Suprapubic skin (tissue), 4 donors: ENCODE data around the gene ACYP1. TPM values are rescaled to one million over a fixed set of nuclear protein-coding genes. Genes with fewer than 3 reads are reported as not detected.

Experiments
- DNase-seq, 2 donors: peaks; one replicate each; pipeline ENCODE4 v3.0.0-alpha.2; 2019; ENCODE audit warnings: low spot score in 2 of 2
- H3K27ac ChIP-seq: fragments of 200-600 bp; sonication (generic); one replicate; pipeline ENCODE4 v1.5.1; 2019
- H3K27me3 ChIP-seq: fragments of 200-600 bp; sonication (generic); one replicate; pipeline ENCODE4 v1.5.1; 2019
- H3K36me3 ChIP-seq: fragments of 200-600 bp; sonication (generic); one replicate; pipeline ENCODE4 v1.5.1; 2019
- H3K4me1 ChIP-seq: fragments of 200-600 bp; sonication (generic); one replicate; pipeline ENCODE4 v1.5.1; 2019
- H3K4me3 ChIP-seq: fragments of 200-600 bp; sonication (generic); one replicate; pipeline ENCODE4 v1.5.1; 2019; ENCODE audit warnings: mild to moderate bottlenecking
- H3K9me3 ChIP-seq: fragments of 200-600 bp; sonication (generic); one replicate; pipeline ENCODE4 v1.5.1; 2019
- EP300 ChIP-seq: sonication (generic); formaldehyde crosslinking; IDR thresholded peaks from one replicate; pipeline ENCODE4 v1.6.1; 2017; ENCODE audit warnings: antibody characterized with exemption
- POLR2A ChIP-seq, 2 donors: fragments of 450-650 bp; IDR thresholded peaks; one replicate each; pipeline ENCODE4 v1.6.1; 2017; ENCODE audit warnings: antibody characterized with exemption in 2 of 2, mild to moderate bottlenecking in 2 of 2, moderate library complexity in 2 of 2
- POLR2AphosphoS5 ChIP-seq, 3 donors: sonication (generic); formaldehyde crosslinking; IDR thresholded peaks; one replicate each; pipeline ENCODE4 v1.6.1; 2017; ENCODE audit warnings: antibody characterized with exemption in 3 of 3
- WGBS: methylation state at CpG from one replicate; pipeline ENCODE4 v1.1.5; 2018; 5-methylcytosine and 5-hydroxymethylcytosine counted together
- total RNA-seq, 4 donors: library from RNA; depleted of rRNA; stranded (reverse); fragments of >200 nt; gene quantifications; one replicate each; pipeline ENCODE4 v1.1.0, GENCODE V29; 2016
- TF ChIP-seq, protein P1 (sequence below), 2 donors: fragments of 200-600 bp in 1 of 2; fragments of 450-650 bp in 1 of 2; sonication (generic) in 1 of 2; IDR thresholded peaks; one replicate each; pipeline ENCODE4 v1.5.1; 2016 to 2019; ENCODE audit warnings: antibody characterized with exemption in 2 of 2, mild to moderate bottlenecking in 1 of 2, moderate library complexity in 1 of 2

The ACYP1 gene
- 10 to 100 TPM; 19.2 to 40.6 (median 23.0) TPM for total RNA-seq

DNA sequence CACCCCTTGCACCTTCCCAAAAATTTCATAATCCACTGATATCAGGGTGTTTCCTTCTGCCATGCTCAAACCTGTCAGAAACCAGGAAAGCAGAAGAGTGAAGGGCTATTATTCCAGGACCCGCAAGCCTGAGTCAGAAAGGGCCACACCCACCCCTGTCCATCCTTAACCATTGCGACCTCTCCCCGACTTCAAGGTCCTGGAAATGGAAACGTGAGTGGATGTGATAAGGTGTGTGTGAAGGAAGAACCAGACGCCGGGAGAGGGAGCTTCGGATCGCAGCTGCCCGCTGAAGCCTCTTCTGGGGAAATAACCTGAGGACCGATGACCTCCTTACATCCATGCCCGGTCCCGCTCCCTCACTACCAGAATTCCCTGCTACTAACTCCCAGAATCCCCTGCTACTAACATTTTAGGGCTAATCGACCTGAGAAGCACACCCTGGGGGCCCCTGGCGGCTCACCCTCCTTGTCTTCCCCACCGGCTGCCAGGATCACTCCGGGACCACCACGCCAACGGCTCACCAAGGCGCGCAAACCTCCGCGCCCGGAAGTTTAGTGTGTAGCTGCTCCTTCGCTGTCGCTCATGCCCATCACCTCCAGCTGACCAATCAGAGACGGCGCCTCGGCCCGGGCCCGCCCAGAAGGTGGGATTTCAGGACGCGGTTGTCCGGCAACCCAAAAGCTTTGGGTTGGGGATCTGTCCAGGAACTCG lies at the start of gene ACYP1:
Gene ACYP1, minus strand, starts transcription at position 534 of the 714 bp plus-strand sequence. Its CDS starts 471 bp downstream, at position 63.
- Histone ChIP-seq H3K9me3 (no peaks in the 10 kb centered on the region), H3K27me3 (no peaks in the 10 kb centered on the region), H3K27ac (peak within 1 kb of the TSS; percentile 91), H3K4me1 (peaks cover 36% of the 10 kb centered on the region), H3K36me3 (no peaks in the 10 kb centered on the region), H3K4me3 (peak within 1 kb of the TSS; percentile 87)
- peak; percentile 96 to 97 for DNase-seq
- 1% methylated on average over 18 of the region's 34 CpGs for WGBS
- no peak for TF ChIP-seq EP300
- peak in 1 of 2 donors; percentile 21 for TF ChIP-seq POLR2A (IDR thresholded peaks at IDR 0.05)
- no peak for TF ChIP-seq POLR2AphosphoS5 (IDR thresholded peaks at IDR 0.05)
- TF ChIP-seq, protein P1, sequence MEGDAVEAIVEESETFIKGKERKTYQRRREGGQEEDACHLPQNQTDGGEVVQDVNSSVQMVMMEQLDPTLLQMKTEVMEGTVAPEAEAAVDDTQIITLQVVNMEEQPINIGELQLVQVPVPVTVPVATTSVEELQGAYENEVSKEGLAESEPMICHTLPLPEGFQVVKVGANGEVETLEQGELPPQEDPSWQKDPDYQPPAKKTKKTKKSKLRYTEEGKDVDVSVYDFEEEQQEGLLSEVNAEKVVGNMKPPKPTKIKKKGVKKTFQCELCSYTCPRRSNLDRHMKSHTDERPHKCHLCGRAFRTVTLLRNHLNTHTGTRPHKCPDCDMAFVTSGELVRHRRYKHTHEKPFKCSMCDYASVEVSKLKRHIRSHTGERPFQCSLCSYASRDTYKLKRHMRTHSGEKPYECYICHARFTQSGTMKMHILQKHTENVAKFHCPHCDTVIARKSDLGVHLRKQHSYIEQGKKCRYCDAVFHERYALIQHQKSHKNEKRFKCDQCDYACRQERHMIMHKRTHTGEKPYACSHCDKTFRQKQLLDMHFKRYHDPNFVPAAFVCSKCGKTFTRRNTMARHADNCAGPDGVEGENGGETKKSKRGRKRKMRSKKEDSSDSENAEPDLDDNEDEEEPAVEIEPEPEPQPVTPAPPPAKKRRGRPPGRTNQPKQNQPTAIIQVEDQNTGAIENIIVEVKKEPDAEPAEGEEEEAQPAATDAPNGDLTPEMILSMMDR (IDR thresholded peaks at IDR 0.05): no peak

DNA sequence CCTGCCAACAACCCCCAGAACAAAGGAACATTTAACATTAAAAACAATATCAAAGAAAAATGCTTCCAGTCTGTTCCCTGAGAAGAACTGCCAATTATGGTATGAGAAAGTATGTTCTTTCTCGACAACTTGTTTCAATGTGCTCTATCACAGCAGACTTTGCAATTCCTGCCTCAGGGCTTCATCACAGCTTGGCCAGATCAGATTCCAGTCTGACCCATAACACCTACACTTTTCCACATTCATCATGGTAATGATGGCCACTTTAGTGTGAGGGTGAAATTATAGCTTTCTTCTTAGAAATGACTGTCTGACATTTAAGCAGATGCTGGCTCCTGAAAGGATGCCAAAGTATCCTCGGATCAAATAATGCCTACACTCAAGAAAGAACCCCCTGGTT lies 46.1 kb upstream of the ACYP1 start:
- Histone ChIP-seq H3K27me3 (no peaks in the 10 kb centered on the region), H3K4me3 (no peak overlapping the region), H3K36me3 (peaks cover 98% of the 10 kb centered on the region), H3K4me1 (no peaks in the 10 kb centered on the region), H3K27ac (no peak overlapping the region), H3K9me3 (no peaks in the 10 kb centered on the region)
- DNase-seq: no peak
- TF ChIP-seq POLR2AphosphoS5 (IDR thresholded peaks at IDR 0.05): no peak
- TF ChIP-seq POLR2A (IDR thresholded peaks at IDR 0.05): no peak
- no peak for TF ChIP-seq EP300
- TF ChIP-seq, protein P1 (IDR thresholded peaks at IDR 0.05): no peak
- WGBS: 78% methylated on average over 2 of the region's 2 CpGs

DNA sequence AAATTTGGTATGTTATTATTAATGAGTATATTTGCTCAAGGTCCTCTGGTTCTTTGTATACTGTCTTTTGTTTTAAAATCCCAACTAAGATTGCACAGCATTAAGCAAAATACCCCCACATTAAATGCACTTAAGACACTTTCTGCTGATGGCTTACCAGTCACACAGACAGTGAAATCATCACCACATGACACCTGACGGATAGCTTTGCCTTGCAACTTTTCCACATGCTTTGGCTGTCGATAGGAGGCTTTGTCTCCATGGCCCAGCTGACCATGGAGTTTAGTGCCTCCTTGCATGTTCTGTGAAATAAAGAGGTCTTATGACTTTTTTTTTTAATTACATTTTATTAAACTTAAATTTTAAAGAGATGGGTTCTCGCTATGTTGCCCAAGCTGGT lies 43.4 kb upstream of the ACYP1 start:
- Histone ChIP-seq H3K27me3 (no peaks in the 10 kb centered on the region), H3K27ac (no peak overlapping the region), H3K9me3 (no peaks in the 10 kb centered on the region), H3K36me3 (peaks cover 91% of the 10 kb centered on the region), H3K4me3 (no peak overlapping the region), H3K4me1 (no peaks in the 10 kb centered on the region)
- TF ChIP-seq EP300 (no peak), POLR2AphosphoS5 (IDR thresholded peaks at IDR 0.05) (no peak), POLR2A (IDR thresholded peaks at IDR 0.05) (no peak)
- TF ChIP-seq, protein P1 (IDR thresholded peaks at IDR 0.05): no peak
- WGBS: 60% methylated on average over 3 of the region's 3 CpGs
- DNase-seq: no peak

DNA sequence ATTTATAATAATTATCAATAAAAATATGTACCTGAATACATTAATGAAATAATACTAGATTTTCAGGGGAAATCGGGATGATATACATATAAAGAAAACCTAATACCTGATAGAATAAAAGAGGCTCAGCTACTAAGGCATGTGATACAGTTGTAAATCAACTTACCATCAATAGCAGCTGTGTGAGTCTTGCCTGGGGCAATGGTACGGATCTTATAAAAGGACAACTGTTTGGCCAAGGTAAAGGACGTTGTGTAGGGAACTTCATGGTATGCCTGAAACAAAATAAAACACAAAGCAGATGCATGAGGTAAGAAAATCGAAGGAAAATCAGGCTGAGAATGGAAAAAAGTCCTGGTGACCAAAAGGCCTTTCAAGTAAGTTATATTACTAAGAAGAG lies 37.7 kb upstream of the ACYP1 start:
- DNase-seq: no peak
- no peak overlapping the region for H3K4me3 ChIP-seq
- no peak for TF ChIP-seq EP300
- TF ChIP-seq POLR2A (IDR thresholded peaks at IDR 0.05): no peak
- TF ChIP-seq POLR2AphosphoS5 (IDR thresholded peaks at IDR 0.05): no peak
- TF ChIP-seq, protein P1 (IDR thresholded peaks at IDR 0.05): no peak
- no peaks in the 10 kb centered on the region for H3K9me3 ChIP-seq
- no peaks in the 10 kb centered on the region for H3K27me3 ChIP-seq
- WGBS: 69% methylated on average over 4 of the region's 4 CpGs
- no peak overlapping the region for H3K27ac ChIP-seq
- no peaks in the 10 kb centered on the region for H3K4me1 ChIP-seq
- peaks cover 87% of the 10 kb centered on the region for H3K36me3 ChIP-seq

DNA sequence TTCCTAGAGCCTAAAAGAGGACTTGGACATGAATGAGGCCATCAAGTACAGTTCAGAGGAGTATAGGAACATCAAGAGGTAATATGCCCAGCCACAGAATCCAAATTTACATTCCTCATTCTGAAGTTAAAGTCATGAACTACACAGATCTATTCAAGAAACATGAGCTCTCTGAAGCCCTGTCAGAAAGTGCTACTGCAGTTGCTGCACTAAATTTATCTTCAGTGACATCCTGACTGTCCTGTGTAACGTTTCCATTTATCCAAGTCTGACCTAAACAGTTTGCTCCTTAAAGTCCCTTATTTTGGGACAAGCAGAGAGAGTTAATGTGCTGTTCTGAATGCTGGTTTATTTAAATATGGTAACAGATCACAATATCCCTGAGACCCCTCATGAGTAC lies 34.9 kb upstream of the ACYP1 start:
- no peak for DNase-seq
- H3K36me3 ChIP-seq: peaks cover 88% of the 10 kb centered on the region
- H3K4me3 ChIP-seq: no peak overlapping the region
- H3K9me3 ChIP-seq: no peaks in the 10 kb centered on the region
- no peak overlapping the region for H3K27ac ChIP-seq
- no peak for TF ChIP-seq POLR2AphosphoS5 (IDR thresholded peaks at IDR 0.05)
- TF ChIP-seq POLR2A (IDR thresholded peaks at IDR 0.05): no peak
- TF ChIP-seq, protein P1 (IDR thresholded peaks at IDR 0.05): no peak
- TF ChIP-seq EP300: no peak
- WGBS: 81% methylated on average over 1 of the region's 1 CpG
- no peaks in the 10 kb centered on the region for H3K27me3 ChIP-seq
- H3K4me1 ChIP-seq: no peaks in the 10 kb centered on the region
